Spinal cord (tissue), 10 donors: ENCODE measurements around the gene HMGB2. TPM values are rescaled to one million over a fixed set of nuclear protein-coding genes. Genes with fewer than 3 reads are reported as not detected.

Experiments used
- DNase-seq, 6 donors: peaks; one replicate each; pipeline versions ENCODE4 v3.0.0 to v3.0.0-alpha.2; 2013 to 2015; ENCODE audit warnings: low spot score in 6 of 6, low read depth in 4 of 6
- H3K27ac ChIP-seq: one replicate; pipeline ENCODE4 v1.5.1; 2013; ENCODE audit warnings: low read depth, low read length, control low read depth
- H3K27me3 ChIP-seq: one replicate; pipeline ENCODE4 v1.6.1; 2013; ENCODE audit warnings: low read length; ENCODE audit not compliant: control insufficient read depth, insufficient read depth
- H3K36me3 ChIP-seq: one replicate; pipeline ENCODE4 v1.6.1; 2013; ENCODE audit warnings: low read length; ENCODE audit not compliant: control insufficient read depth, insufficient read depth
- H3K4me1 ChIP-seq: one replicate; pipeline ENCODE4 v1.6.1; 2013; ENCODE audit warnings: low read length; ENCODE audit not compliant: control insufficient read depth, insufficient read depth
- H3K4me3 ChIP-seq: one replicate; pipeline ENCODE4 v1.5.1; 2013; ENCODE audit warnings: low read depth, low read length, control low read depth
- H3K9me3 ChIP-seq: one replicate; pipeline ENCODE4 v1.6.1; 2013; ENCODE audit warnings: low read length; ENCODE audit not compliant: control insufficient read depth, insufficient read depth
- WGBS: methylation state at CpG from one replicate; pipeline ENCODE4 v1.1.5; 2013; ENCODE audit warnings: missing lambda C conversion rate; ENCODE audit not compliant: insufficient coverage; 5-methylcytosine and 5-hydroxymethylcytosine counted together
- polyA plus RNA-seq, 2 donors: library from polyadenylated mRNA; unstranded; fragments of 120-200 nt; gene quantifications; one replicate each; pipeline ENCODE4 v1.2.1, GENCODE V29; 2013; ENCODE audit not compliant: insufficient read length in 2 of 2
- total RNA-seq, 2 donors: library from RNA; depleted of rRNA in 1 of 2; stranded (reverse); fragments of 120-200 nt in 1 of 2; fragments of >200 nt in 1 of 2; gene quantifications; one replicate each; pipeline versions ENCODE4 v1.2.3 to v1.2.4, GENCODE V29; 2013 to 2014
- donor health status: healthy.

Gene HMGB2
- total and polyA plus RNA-seq, 4 donors, result 52.3 to 132 (median 113) TPM

DNA sequence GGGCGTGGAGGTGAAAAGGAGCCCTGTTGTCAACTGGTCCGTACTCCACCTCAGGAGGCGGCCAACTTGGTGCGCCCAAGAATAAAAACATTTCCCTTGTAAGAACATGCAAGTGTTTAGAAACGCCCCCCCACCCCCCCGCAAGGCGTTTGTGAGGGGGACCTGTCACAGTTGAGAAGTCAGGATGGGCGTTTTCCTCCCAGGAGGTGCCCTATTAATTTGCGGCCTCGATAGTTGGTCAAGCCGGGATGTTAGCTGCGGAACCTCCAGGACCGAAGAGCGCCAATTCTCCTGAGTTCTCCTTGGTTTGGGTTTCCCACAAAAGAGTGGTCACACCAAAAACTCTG is 35.9 kb upstream of the HMGB2 start:
- Histone ChIP-seq H3K27me3 (no peaks in the 10 kb centered on the region), H3K9me3 (no peaks in the 10 kb centered on the region), H3K4me1 (peaks cover 7% of the 10 kb centered on the region), H3K36me3 (no peaks in the 10 kb centered on the region), H3K4me3 (peak overlapping the region; percentile 96), H3K27ac (peak overlapping the region; percentile 99)
- WGBS, result 0% methylated on average over 6 of the region's 14 CpGs
- no peak for DNase-seq

- Histone ChIP-seq H3K4me3 (no peak overlapping the region), H3K4me1 (peaks cover 7% of the 10 kb centered on the region), H3K27ac (no peak overlapping the region), H3K27me3 (no peaks in the 10 kb centered on the region), H3K9me3 (no peaks in the 10 kb centered on the region), H3K36me3 (no peaks in the 10 kb centered on the region)
- DNase-seq, result peak in 1 of 6 donors; percentile 4
- 35% methylated on average over 4 of the region's 4 CpGs for WGBS
Observed at GRCh38 chr4:173367946-173368345, 33.8 kb upstream of the HMGB2 start.

- no peaks in the 10 kb centered on the region for H3K36me3 ChIP-seq
- no peaks in the 10 kb centered on the region for H3K27me3 ChIP-seq
- no peaks in the 10 kb centered on the region for H3K9me3 ChIP-seq
- H3K27ac ChIP-seq, result no peak overlapping the region
- H3K4me1 ChIP-seq, result peaks cover 2% of the 10 kb centered on the region
- H3K4me3 ChIP-seq, result no peak overlapping the region
- no peak for DNase-seq
Observed at GRCh38 chr4:173367285-173367684, 33.1 kb upstream of the HMGB2 start.

DNA sequence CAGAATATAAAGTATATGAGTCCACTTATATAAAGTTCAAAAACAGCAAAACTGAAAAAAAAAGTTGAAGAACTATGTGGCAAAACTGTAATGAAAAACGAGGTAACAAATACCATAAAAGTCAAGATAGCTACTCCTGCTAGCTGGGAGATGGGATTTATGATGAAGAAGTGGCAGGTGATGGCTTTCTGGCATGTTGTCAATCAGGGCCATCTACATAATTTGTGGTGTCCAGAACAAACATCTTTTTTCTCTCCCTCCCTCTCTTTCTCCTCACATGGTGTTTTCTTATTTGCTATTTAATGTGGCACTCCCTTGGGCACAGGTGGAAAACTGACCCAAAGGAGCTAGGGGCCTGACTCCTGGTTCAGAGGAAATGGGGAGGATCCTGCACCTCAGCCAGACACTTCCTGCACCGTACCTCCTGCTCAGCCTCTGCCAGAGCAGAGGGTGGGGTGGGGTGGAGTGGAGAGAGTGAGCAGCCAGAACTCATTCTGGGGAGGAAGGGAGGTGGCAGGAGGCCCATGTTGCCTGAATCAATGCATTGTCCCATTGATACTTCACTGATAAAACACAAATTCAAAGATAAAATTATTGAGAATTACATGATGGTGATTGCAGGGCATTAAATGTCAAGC is 31.3 kb upstream of the HMGB2 start:
- Histone ChIP-seq H3K4me1 (peaks cover 2% of the 10 kb centered on the region), H3K27ac (no peak overlapping the region), H3K4me3 (no peak overlapping the region), H3K9me3 (no peaks in the 10 kb centered on the region), H3K36me3 (no peaks in the 10 kb centered on the region), H3K27me3 (no peaks in the 10 kb centered on the region)
- 67% methylated on average over 1 of the region's 2 CpGs for WGBS
- no peak for DNase-seq

DNA sequence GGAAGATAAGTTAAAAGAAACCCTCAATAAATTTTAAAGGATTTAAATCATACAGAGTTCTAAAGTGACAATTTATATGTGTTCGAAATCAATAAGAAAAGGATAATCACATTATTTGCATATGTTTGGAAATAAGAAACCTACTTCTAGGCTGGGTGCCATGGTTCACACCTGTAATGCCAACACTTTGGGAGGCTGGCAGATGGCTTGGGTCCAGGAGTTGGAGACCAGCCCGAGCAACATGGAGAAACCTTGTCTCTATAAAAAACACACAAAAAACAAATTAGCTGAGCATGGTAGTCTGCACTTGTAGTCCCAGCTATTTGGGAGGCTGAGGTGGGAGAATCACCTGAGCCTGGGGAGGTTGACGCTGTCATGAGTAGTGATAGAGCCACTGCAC is 28.5 kb upstream of the HMGB2 start:
- Histone ChIP-seq H3K4me1 (no peaks in the 10 kb centered on the region), H3K27ac (no peak overlapping the region), H3K4me3 (no peak overlapping the region), H3K27me3 (no peaks in the 10 kb centered on the region), H3K9me3 (no peaks in the 10 kb centered on the region), H3K36me3 (no peaks in the 10 kb centered on the region)
- peak in 1 of 6 donors; percentile 9 for DNase-seq
- WGBS, result no CpG with 5 or more reads among the region's 3 CpGs

GRCh38 chr4:173360587-173361221 is 26.5 kb upstream of the HMGB2 start:
- H3K4me1 ChIP-seq, result no peaks in the 10 kb centered on the region
- DNase-seq, result peak in 2 of 6 donors; percentile 11 to 26
- no peak overlapping the region for H3K27ac ChIP-seq
- H3K36me3 ChIP-seq, result no peaks in the 10 kb centered on the region
- 90% methylated on average over 1 of the region's 5 CpGs for WGBS
- H3K4me3 ChIP-seq, result no peak overlapping the region
- no peaks in the 10 kb centered on the region for H3K27me3 ChIP-seq
- H3K9me3 ChIP-seq, result no peaks in the 10 kb centered on the region

DNA sequence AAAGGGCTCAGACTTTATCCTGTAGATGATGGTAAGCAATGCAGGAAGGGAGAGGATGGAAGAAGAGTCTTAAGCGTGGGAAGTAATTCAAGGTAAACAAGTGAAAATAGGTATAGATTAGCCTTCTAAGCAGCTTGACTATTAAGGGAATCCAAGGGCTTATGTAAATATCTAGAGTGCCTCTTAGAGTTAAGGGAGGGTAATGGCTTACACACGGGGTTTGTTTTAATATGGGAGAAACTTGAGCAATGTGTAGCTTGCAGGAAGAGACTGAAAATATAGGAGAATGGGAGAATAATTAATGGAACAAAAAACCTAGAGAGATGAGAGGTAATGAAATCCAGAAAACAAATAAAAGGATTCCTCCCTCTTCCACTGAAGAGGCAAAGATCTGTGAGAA is 23.8 kb upstream of the HMGB2 start:
- DNase-seq, result no peak
- no peaks in the 10 kb centered on the region for H3K36me3 ChIP-seq
- no peaks in the 10 kb centered on the region for H3K9me3 ChIP-seq
- no peaks in the 10 kb centered on the region for H3K27me3 ChIP-seq
- 84% methylated on average over 2 of the region's 2 CpGs for WGBS
- no peak overlapping the region for H3K4me3 ChIP-seq
- H3K27ac ChIP-seq, result no peak overlapping the region
- H3K4me1 ChIP-seq, result no peaks in the 10 kb centered on the region

DNA sequence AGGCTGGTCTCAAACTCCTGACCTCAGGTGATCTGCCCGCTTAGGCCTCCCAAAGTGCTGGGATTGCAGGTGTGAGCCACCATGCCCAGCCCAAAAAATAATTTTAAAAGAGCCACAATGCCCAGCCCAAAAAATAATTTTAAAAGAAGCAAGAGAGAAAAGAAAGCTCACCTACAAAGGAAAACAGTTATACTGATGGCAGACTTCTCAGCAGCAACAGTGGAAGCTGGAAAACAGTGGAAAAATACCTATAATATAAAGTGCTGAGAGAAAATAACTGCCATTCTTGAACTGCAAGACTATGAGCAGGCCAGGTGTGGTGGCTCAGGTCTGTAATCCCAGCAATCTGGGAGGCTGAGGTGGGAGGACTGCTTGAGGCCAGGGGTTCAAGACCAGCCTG is 13.3 kb upstream of the HMGB2 start:
- H3K27me3 ChIP-seq, result no peaks in the 10 kb centered on the region
- no peak for DNase-seq
- no CpG with 5 or more reads among the region's 1 CpG for WGBS
- peaks cover 1% of the 10 kb centered on the region for H3K9me3 ChIP-seq
- no peaks in the 10 kb centered on the region for H3K4me1 ChIP-seq
- no peaks in the 10 kb centered on the region for H3K36me3 ChIP-seq
- H3K4me3 ChIP-seq, result no peak overlapping the region
- H3K27ac ChIP-seq, result no peak overlapping the region

DNA sequence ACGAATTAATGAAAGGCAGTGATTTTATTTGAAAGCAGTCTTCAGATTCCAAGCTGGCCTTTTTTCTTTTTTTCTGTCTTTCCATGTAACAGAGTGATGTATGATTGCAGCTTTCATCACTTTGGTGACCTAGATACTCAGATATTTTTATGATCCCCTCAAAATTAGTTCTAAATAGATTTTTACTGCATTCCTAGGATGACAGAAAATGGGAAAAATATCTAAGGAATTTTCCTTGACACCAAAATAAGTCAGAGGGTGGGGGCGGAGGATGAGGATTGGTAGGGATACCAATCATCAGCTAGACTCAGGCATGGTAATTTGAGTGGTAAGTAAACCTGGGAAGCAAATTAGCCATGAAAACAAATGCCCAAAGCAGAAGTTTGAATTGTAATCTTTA is 11.9 kb upstream of the HMGB2 start:
- no peak for DNase-seq
- Histone ChIP-seq H3K9me3 (peaks cover 1% of the 10 kb centered on the region), H3K36me3 (no peaks in the 10 kb centered on the region), H3K27ac (no peak overlapping the region), H3K27me3 (no peaks in the 10 kb centered on the region), H3K4me1 (no peaks in the 10 kb centered on the region), H3K4me3 (no peak overlapping the region)
- no CpG with 5 or more reads among the region's 2 CpGs for WGBS

GRCh38 chr4:173345648-173346047 is 11.5 kb upstream of the HMGB2 start:
- Histone ChIP-seq H3K36me3 (no peaks in the 10 kb centered on the region), H3K4me3 (no peak overlapping the region), H3K27ac (no peak overlapping the region), H3K27me3 (no peaks in the 10 kb centered on the region), H3K9me3 (peaks cover 1% of the 10 kb centered on the region), H3K4me1 (no peaks in the 10 kb centered on the region)
- WGBS, result no CpG with 5 or more reads among the region's 2 CpGs
- no peak for DNase-seq
